GM12891 (cell line): ENCODE measurements around the gene PPM1M.
A peak's percentile ranks its signal among the peaks of the same experiment; 100 is the strongest.
"Not testable (repeated sequence)": the region's sequence is repeated elsewhere in the genome, so short reads cannot be mapped to it uniquely, and the experiment has no call there.

Source experiments
- DNase-seq: peaks from one replicate; pipeline ENCODE4 v3.0.0; 2011; ENCODE audit warnings: low spot score; ENCODE audit not compliant: insufficient read length
- FAIRE-seq: peaks from 2 replicates; lab custom pipeline; 2011; peaks lifted over from hg19 to GRCh38; lab: Jason Lieb, UNC
- PAX5 ChIP-seq: IDR thresholded peaks from 2 replicates; pipeline ENCODE4 v1.6.1; 2011; ENCODE audit warnings: low read length, moderate library complexity, mild to moderate bottlenecking; ENCODE audit not compliant: insufficient read depth, severe bottlenecking
- POLR2A ChIP-seq: IDR thresholded peaks from 2 replicates; pipeline ENCODE4 v1.6.1; 2011; ENCODE audit warnings: low read depth, low read length, control low read depth
- POLR2AphosphoS5 ChIP-seq: IDR thresholded peaks from 2 replicates; pipeline ENCODE4 v1.6.1; 2011; ENCODE audit warnings: low read depth, low read length, control low read depth
- POU2F2 ChIP-seq: IDR thresholded peaks from 2 replicates; pipeline ENCODE4 v1.6.1; 2011; ENCODE audit warnings: low read depth, mild to moderate bottlenecking, control low read depth, low read length, moderate library complexity
- SPI1 ChIP-seq: IDR thresholded peaks from 2 replicates; pipeline ENCODE4 v1.6.1; 2011; ENCODE audit warnings: low read depth, low read length, control low read depth
- TAF1 ChIP-seq: IDR thresholded peaks from 2 replicates; pipeline ENCODE4 v1.6.1; 2011; ENCODE audit warnings: low read depth, low read length, control low read depth

The PPM1M gene

DNA sequence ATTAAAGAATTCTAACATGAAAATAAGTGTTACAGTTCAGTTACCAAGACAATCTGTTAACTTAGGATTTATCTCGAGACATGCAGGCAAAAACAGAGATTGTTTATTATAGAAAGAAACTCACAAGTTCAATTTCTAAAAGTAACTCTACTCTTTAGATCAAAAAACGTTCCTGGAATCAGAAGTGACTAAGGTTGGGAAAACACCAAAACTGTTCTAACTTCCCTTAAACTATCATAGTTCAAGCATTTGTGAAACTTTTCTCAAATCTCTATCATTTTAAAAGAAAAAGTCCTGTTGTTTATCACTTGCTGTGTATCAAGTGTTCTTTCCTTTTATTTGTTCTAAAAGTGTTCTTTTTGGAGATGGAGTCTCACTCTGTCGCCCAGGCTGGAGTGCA, 24.2 kb downstream of the PPM1M start:
- no peak for FAIRE-seq
- TF ChIP-seq PAX5 (no peak), POLR2AphosphoS5 (no peak), POLR2A (no peak)
- DNase-seq = no peak

DNA sequence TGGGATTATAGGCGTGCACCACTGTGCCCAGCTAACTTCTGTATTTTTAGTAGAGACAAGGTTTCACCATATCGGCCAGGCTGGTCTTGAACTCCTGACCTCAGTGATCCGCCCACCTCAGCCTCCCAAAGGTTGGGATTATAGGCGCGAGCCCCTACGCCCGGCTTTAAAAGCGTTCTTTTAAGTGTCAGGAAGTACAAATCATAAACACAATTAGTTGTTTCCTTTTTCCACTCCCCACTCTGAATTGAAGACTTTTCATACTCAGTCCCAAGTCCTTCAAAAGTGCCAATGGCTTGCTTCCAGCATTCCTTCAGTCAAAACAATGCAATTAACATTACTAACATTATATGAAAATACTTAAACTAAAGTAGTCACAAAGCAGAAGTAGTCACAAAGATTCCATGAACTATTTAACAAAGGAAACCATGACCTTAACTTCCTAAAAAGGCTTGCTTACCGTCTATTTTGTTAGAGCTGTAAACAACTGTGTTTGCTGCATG, 24.7 kb downstream of the PPM1M start:
- DNase-seq (no peak), FAIRE-seq (no peak)
- TF ChIP-seq POLR2A (no peak), POLR2AphosphoS5 (no peak), TAF1 (no peak), SPI1 (no peak), PAX5 (no peak), POU2F2 (no peak)

DNA sequence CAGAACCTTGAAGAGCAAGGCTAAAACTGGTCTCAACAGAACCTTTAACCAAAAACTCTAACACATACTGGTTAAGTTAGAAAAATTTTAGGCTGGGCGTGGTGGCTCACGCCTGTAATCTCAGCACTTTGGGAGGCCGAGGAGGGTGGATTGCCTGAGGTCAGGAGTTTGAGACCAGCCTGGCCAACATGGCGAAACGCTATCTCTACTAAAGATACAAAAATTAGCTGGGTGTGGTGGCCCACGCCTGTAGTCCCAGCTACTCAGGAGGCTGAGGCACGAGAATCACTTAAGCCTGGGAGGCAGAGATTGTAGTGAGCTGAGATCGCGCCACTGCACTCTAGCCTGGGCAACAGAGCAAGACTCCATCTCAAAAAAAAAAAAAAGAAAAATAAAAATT, 26.6 kb downstream of the PPM1M start:
- DNase-seq, FAIRE-seq: not testable (repeated sequence)

DNA sequence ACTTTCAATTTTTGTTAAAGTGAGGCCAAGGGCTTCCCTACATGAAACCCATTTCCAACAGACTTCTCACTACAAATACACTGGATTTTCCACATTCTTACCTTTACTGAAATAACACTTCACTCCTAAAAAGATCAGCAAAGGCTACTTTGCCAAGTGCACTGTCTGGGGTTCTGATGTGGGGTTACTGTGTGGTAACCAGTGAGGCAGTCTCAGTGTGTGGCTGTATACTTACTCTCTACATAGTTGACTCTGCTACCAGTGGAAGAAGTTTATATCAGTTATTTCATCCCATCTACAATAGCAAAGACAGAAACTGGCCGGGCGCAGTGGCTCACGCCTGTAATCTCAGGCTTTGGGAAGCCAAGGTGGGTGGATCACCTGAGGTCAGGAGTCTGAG, 27.3 kb downstream of the PPM1M start:
- DNase-seq = no peak
- FAIRE-seq = no peak
- no peak for TF ChIP-seq PAX5
- TF ChIP-seq POU2F2 = no peak
- no peak for TF ChIP-seq POLR2AphosphoS5
- TF ChIP-seq TAF1 = no peak
- TF ChIP-seq SPI1 = no peak
- TF ChIP-seq POLR2A = no peak

DNA sequence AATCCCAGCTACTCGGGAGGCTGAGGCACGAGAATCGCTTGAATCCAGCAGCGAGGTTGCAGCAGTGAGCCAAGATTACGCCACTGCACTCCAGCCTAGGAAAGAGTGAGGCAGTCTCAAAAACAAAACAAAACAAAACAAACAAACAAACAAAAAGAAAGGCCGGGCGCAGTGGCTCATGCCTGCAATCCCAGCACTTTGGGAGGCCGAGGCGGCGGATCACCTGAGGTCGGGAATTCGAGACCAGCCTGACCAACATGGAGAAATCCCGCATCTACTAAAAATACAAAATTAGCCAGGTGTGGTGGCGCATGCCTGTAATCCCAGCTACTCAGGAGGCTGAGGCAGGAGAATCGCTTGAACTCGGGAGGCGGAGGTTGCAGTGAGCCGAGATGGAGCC, 29.2 kb downstream of the PPM1M start:
- FAIRE-seq, DNase-seq: not testable (repeated sequence)

DNA sequence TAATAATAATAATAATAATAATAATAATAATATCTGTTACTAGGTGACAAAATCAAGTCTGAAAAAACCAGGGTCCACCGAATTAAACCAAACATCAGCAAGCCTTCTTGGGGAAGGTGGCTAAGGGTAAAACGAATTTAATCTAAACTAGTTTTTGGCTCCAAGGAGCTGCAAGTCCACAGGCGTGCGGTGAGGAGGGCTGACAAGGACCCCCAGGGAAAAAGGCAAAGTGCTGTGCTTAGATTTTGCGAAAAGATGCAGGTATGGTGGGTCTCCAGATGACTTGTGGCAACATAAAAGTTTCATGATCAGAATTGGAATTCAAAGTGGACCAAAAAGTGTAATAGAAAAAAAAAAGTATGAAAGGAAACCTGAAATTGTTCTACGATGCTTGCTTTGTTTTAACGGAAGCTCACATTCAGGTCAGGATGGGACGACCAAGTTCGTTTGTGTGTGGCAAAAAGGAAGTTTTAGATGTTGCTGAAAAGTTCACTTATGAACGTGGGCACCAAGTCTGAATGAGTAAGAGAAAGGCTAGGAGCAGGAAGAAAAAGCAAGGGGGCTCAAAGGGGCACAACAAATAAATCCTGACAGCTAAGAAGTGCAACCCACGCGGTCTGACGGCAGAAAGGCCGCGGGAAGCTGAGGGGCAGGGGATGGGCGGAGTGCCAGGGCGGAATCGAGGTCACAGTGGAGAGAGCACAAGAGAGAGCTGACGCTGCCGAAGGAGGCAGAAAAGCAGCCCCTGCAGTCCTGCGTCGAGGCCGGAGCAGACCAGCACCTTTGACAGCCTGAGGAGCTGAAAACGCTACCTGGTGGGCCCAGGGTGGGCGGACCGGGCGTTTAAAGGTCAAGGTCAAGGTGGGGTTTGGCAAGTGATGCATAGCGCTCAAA, 31.8 kb downstream of the PPM1M start:
- no peak for DNase-seq
- peak; percentile 78 for FAIRE-seq

DNA sequence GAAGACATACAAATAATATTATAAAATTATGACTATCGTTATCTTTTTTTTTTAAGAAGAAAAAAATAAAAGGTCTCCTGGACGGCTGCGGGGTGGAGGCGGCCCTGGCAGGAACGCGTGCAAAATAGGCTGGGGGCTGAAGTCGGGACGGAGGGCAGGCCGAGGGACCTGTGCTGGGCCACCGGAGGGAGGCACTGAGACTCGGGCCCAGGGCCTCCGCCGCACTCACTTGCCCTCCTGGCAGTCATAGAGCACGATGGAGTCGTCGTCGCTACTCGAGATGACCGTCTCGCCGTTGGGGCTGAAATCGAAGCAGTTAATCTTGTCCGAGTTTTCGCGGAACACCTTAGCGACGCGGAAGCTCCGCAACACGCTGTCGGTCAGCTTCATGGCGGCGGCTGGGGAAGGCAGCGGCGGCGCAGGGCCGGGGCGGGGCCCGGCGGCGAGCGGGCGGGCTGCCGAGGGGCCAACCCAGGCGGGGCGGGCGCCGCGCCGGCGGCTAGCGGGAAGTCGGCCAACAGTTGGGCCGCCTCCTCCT, 32.5 kb downstream of the PPM1M start:
- TF ChIP-seq POLR2A (0 out of 2 replicates have a peak, but pooled peaks have one; percentile 13), POLR2AphosphoS5 (peak; percentile 41; the same call in 1 of the 2 replicates), TAF1 (no peak)
- FAIRE-seq (no peak), DNase-seq (no peak)

More for the DNA sequence above, 31.8 kb downstream of the PPM1M start:
- TF ChIP-seq TAF1 = peak; percentile 65
- peak; percentile 77 for TF ChIP-seq POLR2A
- TF ChIP-seq SPI1 = no peak
- no peak for TF ChIP-seq PAX5
- peak; percentile 73; the same call in 1 of the 2 replicates for TF ChIP-seq POLR2AphosphoS5
- TF ChIP-seq POU2F2 = no peak

DNA sequence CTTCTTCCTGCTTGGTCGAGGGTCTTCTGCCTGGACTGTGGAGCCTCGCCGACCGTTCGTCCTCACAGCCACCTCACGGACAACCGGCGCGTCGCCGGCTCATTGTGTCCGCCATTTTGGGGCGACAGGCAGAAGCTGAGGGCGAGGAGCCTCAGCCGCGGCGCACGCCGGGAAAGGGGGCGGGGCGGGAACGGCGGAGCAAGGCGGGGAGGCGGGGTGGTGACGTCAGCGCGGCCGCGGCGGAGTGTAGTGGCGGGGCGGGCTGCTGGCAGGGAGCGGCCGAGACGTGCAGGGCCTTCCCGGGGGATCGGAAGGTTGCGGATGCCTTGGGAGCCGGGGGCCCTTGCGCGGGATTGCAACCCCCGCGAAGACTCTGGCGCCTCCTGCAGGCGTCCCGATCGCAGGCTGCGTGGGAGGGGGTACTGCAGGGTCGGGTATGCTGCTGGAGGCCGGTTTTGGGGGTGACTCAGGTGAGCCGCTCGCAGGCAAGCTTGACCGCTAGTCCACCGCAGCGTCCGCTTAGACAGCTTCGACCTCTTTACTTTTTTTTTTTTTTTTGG, 33.0 kb downstream of the PPM1M start, which contains the start of gene WDR82:
Gene WDR82 (minus strand): TSS at position 140 of the 560 bp plus-strand sequence. CDS start 288 bp downstream, outside the sequence.
- peak; percentile 95 for DNase-seq
- peak; percentile 100 for FAIRE-seq
- TF ChIP-seq POLR2AphosphoS5 (peak; percentile 93), PAX5 (no peak), POU2F2 (peak; percentile 19), POLR2A (peak; percentile 97), TAF1 (peak; percentile 97)

DNA sequence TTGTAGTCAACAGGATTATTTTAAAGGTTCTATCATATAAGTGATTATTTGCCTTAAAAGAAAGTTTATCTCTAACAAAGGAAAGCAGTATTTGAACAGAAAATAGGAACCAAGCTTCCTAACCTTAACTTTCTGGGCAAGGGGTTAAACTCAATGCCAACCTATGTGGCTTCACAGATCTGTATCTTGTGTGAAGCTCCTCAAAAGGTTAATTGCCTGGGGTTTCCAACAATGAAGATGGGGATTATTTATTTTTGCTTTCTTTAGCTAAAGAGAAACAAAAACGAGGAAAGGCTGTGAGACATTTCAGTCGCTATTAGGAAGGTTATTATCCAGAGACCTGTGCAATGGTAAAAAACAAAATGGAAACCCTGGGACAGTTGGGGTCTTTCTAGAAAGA, 34.0 kb downstream of the PPM1M start:
- FAIRE-seq (no peak), DNase-seq (no peak)
- TF ChIP-seq POLR2AphosphoS5 (no peak), POLR2A (no peak), POU2F2 (no peak), TAF1 (no peak), SPI1 (no peak), PAX5 (no peak)

DNA sequence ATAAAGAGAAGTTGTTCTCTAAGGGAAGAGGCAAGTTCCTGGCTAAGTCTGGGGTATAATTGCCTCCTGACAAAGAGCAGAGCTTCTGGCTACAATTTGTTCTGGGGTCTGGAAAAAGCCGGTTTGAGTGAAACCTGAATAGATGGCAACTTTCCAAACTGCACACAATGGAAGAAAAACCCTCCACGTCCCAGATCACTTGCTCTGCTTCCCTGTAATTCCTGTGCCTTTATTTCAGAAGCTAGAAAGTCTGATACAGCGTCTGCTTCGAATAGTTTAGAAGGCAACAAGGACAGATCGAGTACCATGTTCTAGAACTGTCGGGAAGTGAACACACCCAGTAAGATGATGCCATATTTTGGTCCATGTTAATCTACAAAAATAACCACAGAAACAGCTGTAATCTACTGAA, 34.5 kb downstream of the PPM1M start:
- DNase-seq (no peak), FAIRE-seq (no peak)
- TF ChIP-seq POLR2A = no peak
- no peak for TF ChIP-seq PAX5
- TF ChIP-seq SPI1 = no peak
- TF ChIP-seq TAF1 = no peak
- no peak for TF ChIP-seq POU2F2
- no peak for TF ChIP-seq POLR2AphosphoS5
